ENCODE results near the gene CEP95. TPM values are rescaled to one million over a fixed set of nuclear protein-coding genes. Genes with fewer than 3 reads are reported as not detected.
A peak's percentile ranks its signal among the peaks of the same experiment; 100 is the strongest.

The CEP95 gene
- total and polyA plus RNA-seq, 10 of the 15 experiments (the other 5 are each of a cell fraction or from before 2014, with no cell fraction given) = 17.7 to 54.9 (median 29.6) TPM

GRCh38 chr17:64580384-64581315 is 73.9 kb downstream of the CEP95 start:
- H3K4me2 ChIP-seq (ENCODE audit: control insufficient read depth, insufficient read depth) = no peak overlapping the region
- H3K9me3 ChIP-seq (replicated peaks; ENCODE audit: control insufficient read depth, insufficient read depth, low read length) = no peaks in the 10 kb centered on the region; the same call in 2 of the 3 replicates
- H4K20me1 ChIP-seq (ENCODE audit: control insufficient read depth, insufficient read depth) = no peaks in the 10 kb centered on the region
- peak overlapping the region; percentile 33; the same call in 1 of the 2 replicates for H3K27ac ChIP-seq (ENCODE audit: control insufficient read depth, insufficient read depth)
- TSS peak; percentile 33 for BruUV-seq (replicated peaks)
- SMC1A ChIA-PET (ENCODE audit: uncharacterized antibody, unreplicated experiment) = interaction anchor here (0.6 to 0.9 kb wide), 4 partner anchors 12 to 55 kb away, joined by 3 to 4 read pairs (median 3); no protein-coding TSS in a partner anchor
- DNase-seq (ENCODE audit: low read depth, low spot score) (no peak), ATAC-seq (no peak), FAIRE-seq (peak; percentile 38)
- H3K4me3 ChIP-seq = no peak overlapping the region
- no peaks in the 10 kb centered on the region for H3K4me1 ChIP-seq (ENCODE audit: control insufficient read depth, insufficient read depth, low read length)
- no peak overlapping the region for H2AFZ ChIP-seq (ENCODE audit: control insufficient read depth, low read depth, low read length)
- RAD21 ChIA-PET (ENCODE audit: unreplicated experiment) = no interaction called here
- POLR2A ChIA-PET = interaction anchor here (0.6 kb wide), 1 partner anchor 30 kb away, joined by 4 read pairs; no protein-coding TSS in a partner anchor
- H3K79me2 ChIP-seq (ENCODE audit: control insufficient read depth, insufficient read depth, low read length) = no peaks in the 10 kb centered on the region
- H3K9ac ChIP-seq (ENCODE audit: control insufficient read depth, insufficient read depth, low read length) = no peak overlapping the region
- 35% methylated on average over 7 of the region's 7 CpGs for WGBS (ENCODE audit: insufficient coverage, insufficient replicate concordance, low lambda C conversion rate, missing lambda C conversion rate)
- TF ChIP-seq RUNX3 (IDR thresholded peaks at IDR 0.05; ENCODE audit: low read length) (peak; percentile 64), PML (IDR thresholded peaks at IDR 0.05; ENCODE audit: low read length) (no peak), JUNB (IDR thresholded peaks at IDR 0.05) (peak; percentile 73), ASH2L (IDR thresholded peaks at IDR 0.05; ENCODE audit: borderline replicate concordance, low read depth) (no peak), CEBPZ (IDR thresholded peaks at IDR 0.05; ENCODE audit: low read depth, low read length) (no peak), NFIC (IDR thresholded peaks at IDR 0.05; ENCODE audit: low read depth, low read length) (peak; percentile 53), TCF7 (IDR thresholded peaks at IDR 0.05; ENCODE audit: borderline replicate concordance) (peak; percentile 23; the same call in 1 of the 2 replicates), ATF2 (IDR thresholded peaks at IDR 0.05; ENCODE audit: low read length) (peak; percentile 34; the same call in 1 of the 2 replicates), FOXM1 (IDR thresholded peaks at IDR 0.05; ENCODE audit: low read depth, low read length) (0 out of 2 replicates have a peak, but pooled peaks have one; percentile 23), RELB (IDR thresholded peaks at IDR 0.05; ENCODE audit: low read depth) (no peak), EED (IDR thresholded peaks at IDR 0.05; ENCODE audit: low read depth) (no peak)
- in situ Hi-C loops (cut with MboI) (no loop called here), intact Hi-C loops (cut with micrococcal nuclease; ENCODE audit: unreplicated experiment) (no loop called here)
- H3K27me3 ChIP-seq (replicated peaks in 1 of 2; ENCODE audit: control insufficient read depth in 2 of 2, insufficient read depth in 2 of 2, low read length in 1 of 2) = no peaks in the 10 kb centered on the region
- H3K36me3 ChIP-seq (ENCODE audit: control insufficient read depth in 2 of 2, insufficient read depth in 2 of 2, low read length in 1 of 2) = peaks cover 2 to 4% of the 10 kb centered on the region in 2 experiments; a peak in 3 of 4 replicates
- CTCF ChIA-PET = interaction anchor here (1.6 to 2.9 kb wide), 2 partner anchors 11 to 161 kb away, joined by 5 to 9 read pairs; no protein-coding TSS in a partner anchor

All from GM12878 (cell line).